Body of pancreas (tissue), 4 donors: ENCODE data around the gene FST. TPM values are rescaled to one million over a fixed set of nuclear protein-coding genes. Genes with fewer than 3 reads are reported as not detected.

Experiments
- ATAC-seq: fragments of 150-250 bp; one replicate; pipeline ENCODE4 v1.9.1; 2016
- DNase-seq, 4 donors: peaks; one replicate each; pipeline ENCODE4 v3.0.0-alpha.2; 2019
- H3K27ac ChIP-seq, 4 donors: fragments of 200-600 bp; sonication (generic); 1 replicate in 3 of 4; 2 replicates in 1 of 4; pipeline versions ENCODE4 v1.5.1 to v1.6.1; 2016 to 2019; ENCODE audit warnings: mild to moderate bottlenecking in 1 of 4, mixed read lengths in 1 of 4, moderate library complexity in 1 of 4
- H3K27me3 ChIP-seq, 2 donors: fragments of 200-600 bp; sonication (generic); one replicate each; pipeline ENCODE4 v1.6.0; 2016; ENCODE audit warnings: mild to moderate bottlenecking in 1 of 2
- H3K36me3 ChIP-seq, 2 donors: fragments of 200-600 bp; sonication (generic); replicated peaks in 1 of 2; 2 replicates each; pipeline ENCODE4 v1.5.1; 2016; ENCODE audit warnings: low read depth in 2 of 2; ENCODE audit not compliant: insufficient read depth in 1 of 2
- H3K4me1 ChIP-seq: fragments of 200-600 bp; sonication (generic); one replicate; pipeline ENCODE4 v1.6.0; 2016
- H3K4me3 ChIP-seq, 2 donors: fragments of 200-600 bp; sonication (generic); 1 replicate in 1 of 2; 2 replicates in 1 of 2; pipeline ENCODE4 v1.5.1; 2016 to 2019
- H3K9me3 ChIP-seq, 3 donors: fragments of 200-600 bp; sonication (generic); 1 replicate in 2 of 3; 2 replicates in 1 of 3; pipeline ENCODE4 v1.5.1; 2016
- POLR2A ChIP-seq, 3 donors: fragments of 450-650 bp; IDR thresholded peaks; one replicate each; pipeline ENCODE4 v1.6.1; 2016; ENCODE audit warnings: antibody characterized with exemption in 3 of 3, mild to moderate bottlenecking in 2 of 3
- WGBS, 2 donors: methylation state at CpG; one replicate each; pipeline ENCODE4 v1.1.5; 2017; 5-methylcytosine and 5-hydroxymethylcytosine counted together
- intact Hi-C: fragments of 100-400 bp; cut with DNase I; formaldehyde crosslinking; loops from one replicate; pipeline ENCODE4 v1.15.1; 2023
- total RNA-seq, 2 donors: library from RNA; depleted of rRNA; stranded (reverse); fragments of >200 nt; gene quantifications; one replicate each; pipeline ENCODE4 v1.1.0, GENCODE V29; 2016
- TF ChIP-seq, protein P1 (sequence below), 7 experiments: fragments of 450-650 bp in 4 of 7; fragments of 200-600 bp in 3 of 7; sonication (generic) in 3 of 7; IDR thresholded peaks; one replicate each; pipeline ENCODE4 v1.5.1; 2016 to 2019; ENCODE audit warnings: antibody characterized with exemption in 7 of 7

The FST gene, protein sequence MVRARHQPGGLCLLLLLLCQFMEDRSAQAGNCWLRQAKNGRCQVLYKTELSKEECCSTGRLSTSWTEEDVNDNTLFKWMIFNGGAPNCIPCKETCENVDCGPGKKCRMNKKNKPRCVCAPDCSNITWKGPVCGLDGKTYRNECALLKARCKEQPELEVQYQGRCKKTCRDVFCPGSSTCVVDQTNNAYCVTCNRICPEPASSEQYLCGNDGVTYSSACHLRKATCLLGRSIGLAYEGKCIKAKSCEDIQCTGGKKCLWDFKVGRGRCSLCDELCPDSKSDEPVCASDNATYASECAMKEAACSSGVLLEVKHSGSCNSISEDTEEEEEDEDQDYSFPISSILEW
- total RNA-seq = under 1 TPM; 0.52 to 0.99 TPM

DNA sequence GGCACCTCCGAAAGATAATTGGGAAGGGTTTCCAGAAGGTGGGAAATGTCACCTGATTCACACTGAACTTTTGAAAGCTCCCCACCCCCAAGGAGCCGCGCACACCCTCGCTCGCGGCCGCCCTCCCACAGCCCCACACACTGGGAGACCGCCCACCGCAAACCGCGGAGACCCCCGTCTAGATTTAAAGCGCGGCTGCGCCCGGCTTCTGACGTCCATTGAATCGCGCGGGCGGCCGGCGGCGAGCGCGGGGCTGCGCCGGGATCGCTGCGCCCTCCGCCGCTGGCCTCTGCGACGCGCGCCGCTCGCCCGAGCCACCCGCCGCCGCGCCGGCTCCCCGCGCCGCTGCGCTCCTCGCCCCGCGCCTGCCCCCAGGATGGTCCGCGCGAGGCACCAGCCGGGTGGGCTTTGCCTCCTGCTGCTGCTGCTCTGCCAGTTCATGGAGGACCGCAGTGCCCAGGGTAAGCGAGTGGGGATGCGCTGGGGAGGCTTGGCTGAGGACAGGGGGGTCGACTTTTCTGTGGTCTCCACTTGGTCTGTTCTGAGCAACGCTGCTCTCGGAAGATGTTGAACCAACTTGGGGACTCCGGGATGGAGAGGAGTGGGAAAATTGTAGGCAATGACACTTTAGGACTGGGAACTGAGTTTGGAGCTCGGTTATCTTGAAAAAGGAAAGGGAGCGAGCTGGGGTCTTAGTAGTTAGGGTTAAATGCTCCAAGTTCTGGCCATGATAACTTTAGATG, at the start of gene FST:
FST (plus strand) TSS at position 214 of the 743 bp plus-strand sequence; CDS start at position 377, 163 bp downstream.
- peak; percentile 34 for ATAC-seq
- H3K27me3 ChIP-seq = no peaks in the 10 kb centered on the region
- intact Hi-C loops = loop anchor here (10.0 kb wide), 1 partner anchor 734 kb away; no protein-coding TSS in a partner anchor

DNA sequence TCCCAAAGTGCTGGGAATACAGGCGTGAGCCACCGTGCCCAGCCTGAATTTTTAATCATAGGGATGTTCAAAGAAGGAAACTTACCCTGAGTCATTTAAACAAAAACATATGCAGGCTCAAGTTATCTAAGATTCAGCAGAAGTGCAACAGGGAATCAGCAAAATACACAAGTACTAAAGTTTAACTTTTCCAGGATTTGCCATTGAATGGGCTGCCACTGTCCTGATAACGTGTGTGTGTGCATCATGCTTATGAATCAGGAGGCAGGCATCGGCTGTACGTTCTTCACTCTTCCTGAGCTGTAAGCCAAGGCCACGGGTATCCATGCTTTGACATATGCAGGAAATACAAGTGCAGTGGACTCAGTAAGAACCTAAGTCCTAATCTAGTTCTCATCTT, 48.8 kb upstream of the FST start:
- H3K36me3 ChIP-seq = no peaks in the 10 kb centered on the region
- no peaks in the 10 kb centered on the region for H3K9me3 ChIP-seq
- intact Hi-C loops = no loop called here
- ATAC-seq = no peak
- peaks cover 7% of the 10 kb centered on the region for H3K4me1 ChIP-seq
- TF ChIP-seq POLR2A (IDR thresholded peaks at IDR 0.05) = no peak
- TF ChIP-seq, protein P1, sequence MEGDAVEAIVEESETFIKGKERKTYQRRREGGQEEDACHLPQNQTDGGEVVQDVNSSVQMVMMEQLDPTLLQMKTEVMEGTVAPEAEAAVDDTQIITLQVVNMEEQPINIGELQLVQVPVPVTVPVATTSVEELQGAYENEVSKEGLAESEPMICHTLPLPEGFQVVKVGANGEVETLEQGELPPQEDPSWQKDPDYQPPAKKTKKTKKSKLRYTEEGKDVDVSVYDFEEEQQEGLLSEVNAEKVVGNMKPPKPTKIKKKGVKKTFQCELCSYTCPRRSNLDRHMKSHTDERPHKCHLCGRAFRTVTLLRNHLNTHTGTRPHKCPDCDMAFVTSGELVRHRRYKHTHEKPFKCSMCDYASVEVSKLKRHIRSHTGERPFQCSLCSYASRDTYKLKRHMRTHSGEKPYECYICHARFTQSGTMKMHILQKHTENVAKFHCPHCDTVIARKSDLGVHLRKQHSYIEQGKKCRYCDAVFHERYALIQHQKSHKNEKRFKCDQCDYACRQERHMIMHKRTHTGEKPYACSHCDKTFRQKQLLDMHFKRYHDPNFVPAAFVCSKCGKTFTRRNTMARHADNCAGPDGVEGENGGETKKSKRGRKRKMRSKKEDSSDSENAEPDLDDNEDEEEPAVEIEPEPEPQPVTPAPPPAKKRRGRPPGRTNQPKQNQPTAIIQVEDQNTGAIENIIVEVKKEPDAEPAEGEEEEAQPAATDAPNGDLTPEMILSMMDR (IDR thresholded peaks at IDR 0.05) = no peak
- WGBS, 2 donors = 72 to 89% methylated on average over 6 of the region's 6 CpGs
- H3K27ac ChIP-seq = no peak overlapping the region
- DNase-seq = no peak
- H3K27me3 ChIP-seq = no peaks in the 10 kb centered on the region
- no peak overlapping the region for H3K4me3 ChIP-seq

More for the DNA sequence above, at the start of gene FST:
- Histone ChIP-seq H3K36me3 (no peaks in the 10 kb centered on the region), H3K27ac (peak within 1 kb of the TSS in 2 of 4 donors; percentile 6 to 21), H3K4me1 (peaks cover 12% of the 10 kb centered on the region), H3K9me3 (no peaks in the 10 kb centered on the region), H3K4me3 (peak within 1 kb of the TSS; percentile 21 to 48)
- WGBS, 2 donors = 2% methylated on average over 31 to 64 of the region's 64 CpGs
- TF ChIP-seq, protein P1 (IDR thresholded peaks at IDR 0.05) = no peak
- TF ChIP-seq POLR2A (IDR thresholded peaks at IDR 0.05) = no peak
- DNase-seq = peak in 2 of 4 donors; percentile 13 to 20

DNA sequence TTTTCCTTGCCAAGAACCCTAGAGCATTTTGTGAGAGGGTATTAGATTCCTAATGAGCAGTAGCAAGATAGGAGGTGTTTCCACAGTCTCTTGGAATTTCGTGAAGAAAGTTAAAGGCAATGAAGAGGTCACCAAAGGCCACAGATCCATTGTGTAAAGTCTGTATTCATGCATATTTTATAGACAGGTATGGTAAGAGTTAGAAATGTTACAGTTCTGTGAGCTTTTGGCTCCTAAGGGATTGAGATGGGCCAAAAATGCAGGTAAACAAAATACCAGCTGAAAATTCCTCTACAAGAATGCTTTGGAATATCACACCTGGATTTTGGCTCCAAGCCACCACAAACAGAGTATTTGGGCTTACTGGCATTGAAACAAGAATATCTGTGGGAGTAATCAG, 47.4 kb upstream of the FST start:
- no peak overlapping the region for H3K4me3 ChIP-seq
- no peak for ATAC-seq
- peaks cover 7% of the 10 kb centered on the region for H3K4me1 ChIP-seq
- no peaks in the 10 kb centered on the region for H3K27me3 ChIP-seq
- 8 to 15% methylated on average over 1 of the region's 1 CpG for WGBS, 2 donors
- DNase-seq = peak in 2 of 4 donors; percentile 8 to 25
- no peaks in the 10 kb centered on the region for H3K36me3 ChIP-seq
- H3K9me3 ChIP-seq = no peaks in the 10 kb centered on the region
- H3K27ac ChIP-seq = no peak overlapping the region
- TF ChIP-seq, protein P1 (IDR thresholded peaks at IDR 0.05) = no peak
- TF ChIP-seq POLR2A (IDR thresholded peaks at IDR 0.05) = no peak
- intact Hi-C loops = no loop called here

DNA sequence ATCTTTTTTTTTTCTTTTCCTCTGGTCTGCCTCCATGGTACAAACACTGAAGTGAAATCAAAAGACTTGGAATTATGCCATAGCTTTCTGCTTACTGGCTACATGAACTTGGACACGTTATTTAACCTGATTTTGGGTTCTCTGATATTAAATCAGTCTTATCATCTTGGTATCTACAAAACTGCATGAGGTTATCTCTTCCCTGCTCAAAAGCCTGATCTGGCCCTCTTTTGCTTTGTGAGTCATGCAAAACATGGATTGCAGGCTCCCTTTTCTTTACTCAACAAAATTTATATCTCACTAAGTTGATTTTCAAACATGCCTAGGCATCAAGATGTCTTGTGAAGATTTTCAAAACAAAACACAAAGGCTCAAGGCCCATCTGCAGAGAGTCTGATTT, 45.9 kb upstream of the FST start:
- Histone ChIP-seq H3K27ac (no peak overlapping the region), H3K9me3 (no peaks in the 10 kb centered on the region), H3K27me3 (no peaks in the 10 kb centered on the region), H3K4me1 (peaks cover 7% of the 10 kb centered on the region), H3K4me3 (no peak overlapping the region), H3K36me3 (no peaks in the 10 kb centered on the region)
- WGBS, 2 donors = 35 to 36% methylated on average over 1 of the region's 1 CpG
- no peak for ATAC-seq
- intact Hi-C loops = no loop called here
- DNase-seq = no peak
- TF ChIP-seq POLR2A (IDR thresholded peaks at IDR 0.05) = no peak
- TF ChIP-seq, protein P1 (IDR thresholded peaks at IDR 0.05) = no peak
